Smooth muscle cell (in vitro differentiated cells): Measurements from ENCODE around the gene MAML3. TPM values are rescaled to one million over a fixed set of nuclear protein-coding genes. Genes with fewer than 3 reads are reported as not detected.

Source experiments
- DNase-seq: peaks from one replicate; lab custom pipeline; 2025; ENCODE audit not compliant: unreplicated experiment; lab: John Stamatoyannopoulos, UW
- H2AFZ ChIP-seq: fragments of 200-600 bp; sonication (generic); 2 replicates; pipeline ENCODE4 v1.6.0; 2016; ENCODE audit warnings: antibody characterized with exemption, low read depth, mild to moderate bottlenecking
- H3F3A ChIP-seq: fragments of 200-600 bp; sonication (generic); 2 replicates; pipeline ENCODE4 v1.6.0; 2017; ENCODE audit warnings: antibody characterized with exemption, low read depth
- H3K27ac ChIP-seq: fragments of 200-600 bp; sonication (generic); 2 replicates; pipeline ENCODE4 v1.5.1; 2016; ENCODE audit warnings: low read depth, mild to moderate bottlenecking
- H3K27me3 ChIP-seq: fragments of 200-600 bp; sonication (generic); 2 replicates; pipeline ENCODE4 v1.6.1; 2016; ENCODE audit warnings: low read depth, mild to moderate bottlenecking
- H3K36me3 ChIP-seq: fragments of 200-600 bp; sonication (generic); 2 replicates; pipeline ENCODE4 v1.5.1; 2016; ENCODE audit warnings: low read depth
- H3K4me1 ChIP-seq: fragments of 200-600 bp; sonication (generic); 2 replicates; pipeline ENCODE4 v1.5.1; 2016; ENCODE audit warnings: low read depth
- H3K4me2 ChIP-seq: fragments of 200-600 bp; sonication (generic); 2 replicates; pipeline ENCODE4 v1.6.0; 2016; ENCODE audit warnings: mild to moderate bottlenecking
- H3K4me3 ChIP-seq: fragments of 200-600 bp; sonication (generic); 2 replicates; pipeline ENCODE4 v1.5.1; 2016; ENCODE audit warnings: mild to moderate bottlenecking
- H3K79me2 ChIP-seq: fragments of 200-600 bp; sonication (generic); 2 replicates; pipeline ENCODE4 v1.6.0; 2016; ENCODE audit warnings: low read depth, mild to moderate bottlenecking
- H3K9ac ChIP-seq: fragments of 200-600 bp; sonication (generic); 2 replicates; pipeline ENCODE4 v1.6.0; 2016; ENCODE audit warnings: low read depth
- H3K9me3 ChIP-seq: fragments of 200-600 bp; sonication (generic); replicated peaks from 2 replicates; pipeline ENCODE4 v1.5.1; 2016; ENCODE audit warnings: low read depth
- H4K20me1 ChIP-seq: fragments of 200-600 bp; sonication (generic); 2 replicates; pipeline ENCODE4 v1.6.0; 2016; ENCODE audit warnings: low read depth
- CTCF ChIP-seq: fragments of 200-600 bp; sonication (generic); IDR thresholded peaks from 2 replicates; pipeline ENCODE4 v1.5.1; 2017; ENCODE audit warnings: borderline replicate concordance, mild to moderate bottlenecking, antibody characterized with exemption; ENCODE audit not compliant: insufficient read depth, poor library complexity, severe bottlenecking
- WGBS: methylation state at CpG from one replicate; pipeline ENCODE4 v1.1.7; 2016; ENCODE audit warnings: low lambda C conversion rate; 5-methylcytosine and 5-hydroxymethylcytosine counted together
- polyA plus RNA-seq: library from polyadenylated mRNA; unstranded; fragments of >200 nt; fragmentation: Nextera tagmentation; extraction: Ambion mirVana; gene quantifications from 2 replicates; pipeline ENCODE4 v1.2.1, GENCODE V29; 2016
- total RNA-seq: library from RNA; depleted of rRNA; stranded (reverse); fragments of >200 nt; gene quantifications from 2 replicates; pipeline ENCODE4 v1.2.3, GENCODE V29; 2014

Gene MAML3
- total and polyA plus RNA-seq, 2 experiments from 2014 or later, result 4.9 to 12.6 TPM

GRCh38 chr4:139898293-139898692 lies 255.7 kb downstream of the MAML3 start:
- H3K4me2 ChIP-seq, result no peak overlapping the region
- H3K4me1 ChIP-seq, result peaks cover 16% of the 10 kb centered on the region
- no peaks in the 10 kb centered on the region for H3K36me3 ChIP-seq
- no peak for TF ChIP-seq CTCF
- H3K9ac ChIP-seq, result no peak overlapping the region
- no peaks in the 10 kb centered on the region for H3K9me3 ChIP-seq
- DNase-seq, result no peak
- H4K20me1 ChIP-seq, result peaks cover 33% of the 10 kb centered on the region
- WGBS, result 94% methylated on average over 3 of the region's 3 CpGs
- no peak overlapping the region for H3K4me3 ChIP-seq
- H3K27me3 ChIP-seq, result no peaks in the 10 kb centered on the region
- H3K27ac ChIP-seq, result no peak overlapping the region
- peaks cover 7% of the 10 kb centered on the region for H3K79me2 ChIP-seq
- H3F3A ChIP-seq, result no peaks in the 10 kb centered on the region
- no peak overlapping the region for H2AFZ ChIP-seq

GRCh38 chr4:139896091-139896604 lies 257.8 kb downstream of the MAML3 start:
- no peaks in the 10 kb centered on the region for H3K36me3 ChIP-seq
- no peaks in the 10 kb centered on the region for H3K9me3 ChIP-seq
- peaks cover 4% of the 10 kb centered on the region for H3K79me2 ChIP-seq
- H3K4me2 ChIP-seq, result no peak overlapping the region
- no peak overlapping the region for H3K9ac ChIP-seq
- H3F3A ChIP-seq, result no peaks in the 10 kb centered on the region
- H4K20me1 ChIP-seq, result peaks cover 27% of the 10 kb centered on the region
- DNase-seq, result no peak
- peaks cover 1% of the 10 kb centered on the region for H3K4me1 ChIP-seq
- no peak overlapping the region for H2AFZ ChIP-seq
- H3K4me3 ChIP-seq, result no peak overlapping the region
- no peaks in the 10 kb centered on the region for H3K27me3 ChIP-seq
- 62% methylated on average over 6 of the region's 6 CpGs for WGBS
- H3K27ac ChIP-seq, result no peak overlapping the region
- no peak for TF ChIP-seq CTCF

GRCh38 chr4:139893801-139894200 lies 260.2 kb downstream of the MAML3 start:
- H3F3A ChIP-seq, result peaks cover 3% of the 10 kb centered on the region
- DNase-seq, result no peak
- H3K9ac ChIP-seq, result no peak overlapping the region
- H3K9me3 ChIP-seq, result no peaks in the 10 kb centered on the region
- no peaks in the 10 kb centered on the region for H3K36me3 ChIP-seq
- no peak overlapping the region for H2AFZ ChIP-seq
- no peak overlapping the region for H3K27ac ChIP-seq
- peaks cover 26% of the 10 kb centered on the region for H4K20me1 ChIP-seq
- TF ChIP-seq CTCF, result no peak
- H3K4me1 ChIP-seq, result no peaks in the 10 kb centered on the region
- no peak overlapping the region for H3K4me2 ChIP-seq
- WGBS, result 86% methylated on average over 4 of the region's 4 CpGs
- H3K4me3 ChIP-seq, result no peak overlapping the region
- peaks cover 4% of the 10 kb centered on the region for H3K79me2 ChIP-seq
- H3K27me3 ChIP-seq, result no peaks in the 10 kb centered on the region

GRCh38 chr4:139892973-139893736 lies 260.8 kb downstream of the MAML3 start:
- DNase-seq, result no peak
- H3K4me1 ChIP-seq, result peaks cover 4% of the 10 kb centered on the region
- H4K20me1 ChIP-seq, result peaks cover 33% of the 10 kb centered on the region
- H3K4me2 ChIP-seq, result no peak overlapping the region
- WGBS, result 83% methylated on average over 5 of the region's 5 CpGs
- no peak overlapping the region for H3K27ac ChIP-seq
- H3K9ac ChIP-seq, result no peak overlapping the region
- H2AFZ ChIP-seq, result no peak overlapping the region
- H3K79me2 ChIP-seq, result peaks cover 4% of the 10 kb centered on the region
- H3F3A ChIP-seq, result peaks cover 3% of the 10 kb centered on the region
- H3K27me3 ChIP-seq, result no peaks in the 10 kb centered on the region
- no peak overlapping the region for H3K4me3 ChIP-seq
- no peaks in the 10 kb centered on the region for H3K36me3 ChIP-seq
- no peak for TF ChIP-seq CTCF
- no peaks in the 10 kb centered on the region for H3K9me3 ChIP-seq
